HTERT RPE-1 (cell line): ENCODE results near the gene PCBP2.
"Not testable (repeated sequence)": the region's sequence is repeated elsewhere in the genome, so short reads cannot be mapped to it uniquely, and the experiment has no call there.

Source experiments
- in situ Hi-C: fragments of 300-500 bp; cut with MboI; formaldehyde crosslinking; loops from 4 replicates; pipeline ENCODE4 v1.14.3; 2020; ENCODE audit warnings: low sequenced_read_pairs

Gene PCBP2

GRCh38 chr12:53451661-53452158 lies at the start of gene PCBP2:
Gene PCBP2 (plus strand): TSS chr12:53452102. CDS start chr12:53454801, 2,699 bp downstream.
- in situ Hi-C loops, result no loop called here

GRCh38 chr12:53402351-53402750 lies 49.6 kb upstream of the PCBP2 start:
- in situ Hi-C loops, result not testable (repeated sequence)

GRCh38 chr12:53402871-53403270 lies 49.0 kb upstream of the PCBP2 start:
- in situ Hi-C loops, result no loop called here

- in situ Hi-C loops, result no loop called here
Measured at GRCh38 chr12:53410951-53411350, 41.0 kb upstream of the PCBP2 start.

- in situ Hi-C loops, result no loop called here
Measured at GRCh38 chr12:53413485-53414204, 38.3 kb upstream of the PCBP2 start.

- in situ Hi-C loops, result no loop called here
Measured at GRCh38 chr12:53414756-53415417, 37.0 kb upstream of the PCBP2 start.

GRCh38 chr12:53415752-53416389 lies 36.0 kb upstream of the PCBP2 start:
- in situ Hi-C loops, result not testable (repeated sequence)

GRCh38 chr12:53417291-53417816 lies 34.5 kb upstream of the PCBP2 start:
- in situ Hi-C loops, result not testable (repeated sequence)

GRCh38 chr12:53418221-53418620 lies 33.7 kb upstream of the PCBP2 start:
- in situ Hi-C loops, result no loop called here

- in situ Hi-C loops, result no loop called here
Measured at GRCh38 chr12:53419756-53420155, 32.1 kb upstream of the PCBP2 start.

GRCh38 chr12:53422247-53422646 lies 29.7 kb upstream of the PCBP2 start:
- in situ Hi-C loops, result not testable (repeated sequence)

GRCh38 chr12:53423597-53423996 lies 28.3 kb upstream of the PCBP2 start, which contains the start of gene AMHR2:
Gene AMHR2 (plus strand): TSS chr12:53423855. CDS start chr12:53423935, 80 bp downstream.
- in situ Hi-C loops, result no loop called here

- in situ Hi-C loops, result loop anchor here (25.0 kb wide), 1 partner anchor 88 kb away; the partner anchor contains the start of gene SP7
Measured at GRCh38 chr12:53424626-53425514, 27.0 kb upstream of the PCBP2 start.

- in situ Hi-C loops, result loop anchor here (25.0 kb wide), 1 partner anchor 88 kb away; the partner anchor contains the start of gene SP7
Measured at GRCh38 chr12:53425515-53426150, 26.3 kb upstream of the PCBP2 start.

GRCh38 chr12:53427905-53428594 lies 23.9 kb upstream of the PCBP2 start:
- in situ Hi-C loops, result loop anchor here (25.0 kb wide), 1 partner anchor 91 kb away; the partner anchor contains the start of gene SP7

- in situ Hi-C loops, result loop anchor here (25.0 kb wide), 1 partner anchor 91 kb away; the partner anchor contains the start of gene SP7
Measured at GRCh38 chr12:53428741-53429140, 23.2 kb upstream of the PCBP2 start.

- in situ Hi-C loops, result loop anchor here (25.0 kb wide), 1 partner anchor 93 kb away; the partner anchor contains the start of gene SP7
Measured at GRCh38 chr12:53430116-53430515, 21.8 kb upstream of the PCBP2 start.

- in situ Hi-C loops, result loop anchor here (25.0 kb wide), 1 partner anchor 94 kb away; the partner anchor contains the start of gene SP7
Measured at GRCh38 chr12:53431187-53431586, 20.7 kb upstream of the PCBP2 start.

GRCh38 chr12:53435326-53435725 lies 16.6 kb upstream of the PCBP2 start:
- in situ Hi-C loops, result loop anchor here (25.0 kb wide), 1 partner anchor 98 kb away; the partner anchor contains the start of gene SP7
